ENCODE data around the gene MEAF6.

DNA sequence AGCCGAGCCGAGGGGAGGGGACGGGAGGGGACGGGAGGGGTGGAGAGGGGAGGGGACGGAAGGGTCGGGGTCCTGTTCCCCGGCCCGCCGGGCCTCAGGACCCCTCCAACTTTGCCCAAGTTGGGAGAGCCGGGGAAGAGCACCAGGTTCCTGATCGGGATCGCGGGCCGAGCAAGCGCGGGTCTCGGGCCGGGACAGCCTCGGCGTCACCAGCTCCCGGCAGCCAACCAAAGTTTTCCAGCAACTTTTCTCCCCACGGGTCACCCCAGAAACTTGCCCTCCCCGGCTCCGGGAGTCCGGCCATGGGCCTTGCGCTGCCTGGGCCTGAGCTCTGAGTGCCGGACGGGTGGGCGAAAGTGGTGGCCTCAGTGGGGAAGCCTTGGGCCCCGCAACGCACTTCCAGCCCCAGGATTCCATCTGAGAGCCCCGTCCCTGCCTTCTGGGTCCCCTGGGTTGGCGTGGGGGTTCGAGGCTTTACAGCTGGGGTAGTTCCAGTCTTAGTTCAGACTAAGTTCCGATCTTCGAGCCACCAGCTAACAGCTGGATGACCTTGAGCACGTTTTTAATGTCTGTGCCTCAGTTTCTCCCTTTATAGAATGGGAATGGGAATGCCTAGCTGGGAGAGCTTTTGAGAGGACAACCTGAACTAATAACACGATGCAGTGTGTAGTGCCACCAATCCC, 39.7 kb downstream of the MEAF6 start:
- TF ChIP-seq FOXM1 (IDR thresholded peaks at IDR 0.05; ENCODE audit: borderline replicate concordance, low read depth), result no peak
- TF ChIP-seq EGR1 (IDR thresholded peaks at IDR 0.05), result no peak
- no peak for TF ChIP-seq EP300 (IDR thresholded peaks at IDR 0.05; ENCODE audit: borderline replicate concordance)
- no peak for TF ChIP-seq TCF12 (IDR thresholded peaks at IDR 0.05; ENCODE audit: low read depth)
- TF ChIP-seq, protein P1, sequence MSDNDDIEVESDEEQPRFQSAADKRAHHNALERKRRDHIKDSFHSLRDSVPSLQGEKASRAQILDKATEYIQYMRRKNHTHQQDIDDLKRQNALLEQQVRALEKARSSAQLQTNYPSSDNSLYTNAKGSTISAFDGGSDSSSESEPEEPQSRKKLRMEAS (IDR thresholded peaks at IDR 0.05), result no peak
- TF ChIP-seq, protein P2, sequence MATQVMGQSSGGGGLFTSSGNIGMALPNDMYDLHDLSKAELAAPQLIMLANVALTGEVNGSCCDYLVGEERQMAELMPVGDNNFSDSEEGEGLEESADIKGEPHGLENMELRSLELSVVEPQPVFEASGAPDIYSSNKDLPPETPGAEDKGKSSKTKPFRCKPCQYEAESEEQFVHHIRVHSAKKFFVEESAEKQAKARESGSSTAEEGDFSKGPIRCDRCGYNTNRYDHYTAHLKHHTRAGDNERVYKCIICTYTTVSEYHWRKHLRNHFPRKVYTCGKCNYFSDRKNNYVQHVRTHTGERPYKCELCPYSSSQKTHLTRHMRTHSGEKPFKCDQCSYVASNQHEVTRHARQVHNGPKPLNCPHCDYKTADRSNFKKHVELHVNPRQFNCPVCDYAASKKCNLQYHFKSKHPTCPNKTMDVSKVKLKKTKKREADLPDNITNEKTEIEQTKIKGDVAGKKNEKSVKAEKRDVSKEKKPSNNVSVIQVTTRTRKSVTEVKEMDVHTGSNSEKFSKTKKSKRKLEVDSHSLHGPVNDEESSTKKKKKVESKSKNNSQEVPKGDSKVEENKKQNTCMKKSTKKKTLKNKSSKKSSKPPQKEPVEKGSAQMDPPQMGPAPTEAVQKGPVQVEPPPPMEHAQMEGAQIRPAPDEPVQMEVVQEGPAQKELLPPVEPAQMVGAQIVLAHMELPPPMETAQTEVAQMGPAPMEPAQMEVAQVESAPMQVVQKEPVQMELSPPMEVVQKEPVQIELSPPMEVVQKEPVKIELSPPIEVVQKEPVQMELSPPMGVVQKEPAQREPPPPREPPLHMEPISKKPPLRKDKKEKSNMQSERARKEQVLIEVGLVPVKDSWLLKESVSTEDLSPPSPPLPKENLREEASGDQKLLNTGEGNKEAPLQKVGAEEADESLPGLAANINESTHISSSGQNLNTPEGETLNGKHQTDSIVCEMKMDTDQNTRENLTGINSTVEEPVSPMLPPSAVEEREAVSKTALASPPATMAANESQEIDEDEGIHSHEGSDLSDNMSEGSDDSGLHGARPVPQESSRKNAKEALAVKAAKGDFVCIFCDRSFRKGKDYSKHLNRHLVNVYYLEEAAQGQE (IDR thresholded peaks at IDR 0.05; ENCODE audit: low read depth), result no peak
- no peak for TF ChIP-seq TAF1 (IDR thresholded peaks at IDR 0.05; ENCODE audit: low read depth)
- no peak for TF ChIP-seq RAD21 (IDR thresholded peaks at IDR 0.05; ENCODE audit: low read depth)
- TF ChIP-seq YY1 (IDR thresholded peaks at IDR 0.05; ENCODE audit: low read depth), result no peak
- no peak for TF ChIP-seq CEBPB (IDR thresholded peaks at IDR 0.05)
- TF ChIP-seq CREB1 (IDR thresholded peaks at IDR 0.05; ENCODE audit: low read depth), result no peak
- TF ChIP-seq TEAD4 (IDR thresholded peaks at IDR 0.05), result no peak
- TF ChIP-seq NFIC (IDR thresholded peaks at IDR 0.05), result no peak
- TF ChIP-seq, protein P3, sequence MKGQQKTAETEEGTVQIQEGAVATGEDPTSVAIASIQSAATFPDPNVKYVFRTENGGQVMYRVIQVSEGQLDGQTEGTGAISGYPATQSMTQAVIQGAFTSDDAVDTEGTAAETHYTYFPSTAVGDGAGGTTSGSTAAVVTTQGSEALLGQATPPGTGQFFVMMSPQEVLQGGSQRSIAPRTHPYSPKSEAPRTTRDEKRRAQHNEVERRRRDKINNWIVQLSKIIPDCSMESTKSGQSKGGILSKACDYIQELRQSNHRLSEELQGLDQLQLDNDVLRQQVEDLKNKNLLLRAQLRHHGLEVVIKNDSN (IDR thresholded peaks at IDR 0.05), result no peak
